Measurements from ENCODE around the gene RERE.
"Not testable (repeated sequence)": the region's sequence is repeated elsewhere in the genome, so short reads cannot be mapped to it uniquely, and the experiment has no call there.

Gene RERE

DNA sequence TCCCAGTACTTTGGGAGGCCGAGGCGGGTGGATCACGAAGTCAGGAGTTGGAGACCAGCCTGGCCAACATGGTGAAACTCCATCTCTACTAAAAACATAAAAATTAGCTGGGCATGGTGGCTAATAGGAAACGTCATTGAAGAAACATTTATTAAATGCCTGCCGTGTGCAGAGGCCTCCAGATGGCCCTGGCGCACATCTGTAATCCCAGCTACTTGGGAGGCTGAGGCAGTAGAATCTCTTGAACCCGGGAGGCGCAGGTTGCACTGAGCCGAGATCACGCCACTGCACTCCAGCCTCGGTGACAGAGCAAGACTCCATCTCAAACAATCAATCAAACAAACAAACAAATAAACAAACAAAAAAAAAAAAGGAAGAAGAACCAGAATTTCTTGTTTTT lies 368.9 kb downstream of the RERE start:
- not testable (repeated sequence) for DNase-seq (ENCODE audit: low spot score)

DNA sequence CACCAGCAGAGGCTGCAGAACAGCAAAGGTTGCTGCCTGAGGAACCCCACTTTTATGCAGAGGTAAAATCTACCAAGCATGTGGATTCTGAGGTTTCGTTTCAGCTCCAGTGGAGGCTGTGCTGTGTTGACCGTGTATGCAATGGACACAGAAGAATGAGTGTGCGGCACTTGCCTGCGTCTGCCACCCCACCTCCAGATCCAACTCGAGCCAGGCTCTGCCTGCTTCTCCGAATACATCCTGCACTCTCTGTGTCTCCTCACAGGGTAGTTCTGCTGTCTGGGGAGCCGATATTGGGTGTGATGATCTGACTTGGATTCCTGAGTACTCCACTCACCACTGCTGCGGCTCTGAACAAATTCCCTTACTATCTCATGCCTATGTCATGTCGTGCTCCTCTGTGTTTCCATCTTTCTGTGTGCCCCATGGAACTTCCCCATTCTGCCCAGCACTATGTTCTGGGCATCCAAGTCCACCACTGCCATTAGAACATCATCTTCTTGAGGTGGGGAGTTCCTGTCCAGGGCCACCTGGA lies 369.8 kb downstream of the RERE start:
- DNase-seq (ENCODE audit: low spot score) = no peak

DNA sequence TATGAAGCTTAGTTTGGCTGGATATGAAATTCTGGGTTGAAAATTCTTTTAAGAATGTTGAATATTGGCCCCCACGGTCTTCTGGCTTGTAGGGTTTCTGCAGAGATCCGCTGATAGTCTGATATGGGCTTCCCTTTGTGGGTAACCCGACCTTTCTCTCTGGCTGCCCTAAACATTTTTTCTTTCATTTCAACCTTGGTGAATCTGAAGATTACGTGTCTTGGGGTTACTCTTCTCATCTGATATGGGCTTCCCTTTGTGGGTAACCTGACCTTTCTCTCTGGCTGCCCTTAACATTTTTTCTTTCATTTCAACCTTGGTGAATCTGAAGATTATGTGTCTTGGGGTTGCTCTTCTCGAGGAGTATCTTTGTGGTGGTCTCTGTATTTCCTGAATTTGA lies 371.3 kb downstream of the RERE start:
- DNase-seq (ENCODE audit: low spot score) = not testable (repeated sequence)

DNA sequence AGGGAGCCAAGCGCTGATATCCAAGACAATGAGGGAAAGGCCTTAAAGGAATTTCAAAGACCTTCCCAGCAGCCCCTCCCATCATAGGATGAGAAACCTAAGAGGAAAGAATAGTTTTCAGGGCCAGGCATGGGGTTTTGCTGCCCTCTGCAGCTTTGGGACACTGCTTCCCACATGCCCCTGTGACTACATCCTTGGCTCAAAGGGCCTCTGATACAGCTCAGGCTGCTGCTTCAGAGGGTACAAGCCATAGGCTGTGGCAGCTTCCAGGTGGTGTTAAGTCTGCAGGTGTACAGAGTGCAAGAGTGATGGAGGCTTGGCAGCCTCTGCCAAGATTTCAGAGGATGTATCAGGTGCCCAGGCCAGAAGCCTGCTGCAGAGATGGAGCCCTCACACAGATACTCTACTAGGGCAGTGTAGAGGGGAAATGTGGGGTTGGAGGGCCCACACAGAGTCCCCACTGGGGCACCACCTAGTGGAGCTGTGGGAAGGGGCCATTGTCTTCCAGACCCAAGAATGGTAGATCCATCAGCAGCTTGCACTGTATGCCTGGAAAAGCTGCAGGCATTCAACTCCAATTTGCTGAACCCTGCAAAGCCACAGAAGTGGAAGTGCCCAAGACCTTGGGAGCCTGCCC lies 373.8 kb downstream of the RERE start:
- no peak for DNase-seq (ENCODE audit: low spot score)

DNA sequence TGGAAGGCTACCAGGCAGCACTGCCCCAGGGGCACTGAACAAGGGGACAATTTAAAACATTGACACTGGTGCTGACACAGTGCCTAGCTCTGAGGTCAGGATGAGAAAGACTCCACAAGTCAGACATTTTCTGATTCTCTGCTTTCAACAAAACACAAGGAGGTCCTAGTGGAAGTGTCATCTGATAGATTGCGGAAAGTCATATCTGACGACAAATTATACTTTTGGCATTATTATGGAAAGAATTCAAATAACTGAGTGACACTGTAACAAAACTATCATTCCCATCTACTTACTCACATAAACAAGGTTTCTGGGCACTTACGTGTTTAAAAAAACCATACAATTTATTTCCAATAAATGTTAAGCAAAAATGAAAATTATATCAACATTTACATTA lies 376.0 kb downstream of the RERE start:
- DNase-seq (ENCODE audit: low spot score) = no peak

DNA sequence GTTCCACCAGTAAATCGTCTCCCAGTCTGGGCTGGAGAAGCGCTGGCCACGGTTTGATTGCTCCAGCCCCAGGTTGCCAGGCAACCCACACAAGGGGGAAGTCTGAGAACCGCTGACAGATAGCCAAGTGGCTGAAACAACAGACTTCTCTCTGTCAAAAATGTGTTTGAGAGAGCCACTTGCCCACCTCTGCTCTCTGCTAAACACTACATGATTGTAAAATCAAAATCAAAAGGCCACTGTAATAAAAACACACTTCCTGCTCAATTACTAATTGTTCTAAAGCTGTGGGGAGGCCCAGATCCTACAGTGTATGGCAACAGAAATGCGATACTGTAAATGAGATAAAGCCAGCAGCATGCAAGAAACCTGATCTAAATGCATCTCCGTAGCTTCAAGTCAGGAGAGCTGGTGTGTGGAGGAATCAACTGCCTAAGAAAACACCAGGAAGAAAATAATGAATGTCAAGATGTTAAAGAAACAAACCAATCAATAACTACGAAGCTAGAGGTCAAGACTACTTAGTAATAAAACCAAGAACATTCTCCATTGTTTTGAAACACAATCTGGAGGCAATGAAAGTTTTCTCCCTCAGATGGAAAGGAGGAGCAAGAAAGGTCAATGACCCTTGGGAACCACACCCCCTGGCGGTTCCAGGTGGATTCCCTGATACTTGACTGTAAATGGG lies 378.3 kb downstream of the RERE start:
- DNase-seq (ENCODE audit: low spot score) = no peak

DNA sequence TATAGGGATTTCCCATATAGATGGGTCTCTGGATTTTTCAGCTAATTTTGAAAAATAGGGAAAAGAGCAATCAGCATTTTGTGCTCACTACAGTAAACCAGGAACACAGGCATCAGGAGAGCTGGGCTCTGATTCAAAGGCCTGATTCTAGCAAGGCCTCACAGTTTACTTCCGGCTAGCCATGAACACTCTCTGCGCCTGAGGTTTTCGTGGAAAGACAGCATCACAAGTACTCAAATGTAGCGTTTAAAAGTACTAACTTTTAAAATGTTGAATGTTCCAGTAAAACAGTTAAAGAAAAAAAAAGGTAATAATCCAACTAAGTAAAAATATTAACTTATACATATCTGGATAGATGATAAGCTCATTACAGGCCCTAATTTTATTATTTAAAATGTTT lies 379.0 kb downstream of the RERE start:
- no peak for DNase-seq (ENCODE audit: low spot score)

DNA sequence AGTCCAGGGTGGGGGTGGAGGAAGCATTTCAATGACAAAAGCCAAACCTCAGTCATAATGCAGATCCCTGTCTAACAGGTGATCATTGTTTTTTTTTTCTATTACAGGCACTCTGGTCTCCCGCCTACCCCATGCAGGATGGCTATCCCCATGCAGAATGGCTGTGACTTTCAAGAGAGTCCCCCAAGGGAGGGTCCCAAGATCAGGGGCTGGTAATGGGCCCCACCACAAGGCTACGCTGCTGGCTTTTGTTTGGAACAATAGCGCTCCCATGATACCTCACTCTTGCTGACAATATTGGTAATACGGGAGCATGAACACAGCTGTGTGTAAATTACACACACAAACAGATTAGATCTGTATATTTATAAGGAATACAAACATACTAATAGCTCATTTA lies 380.1 kb downstream of the RERE start:
- no peak for DNase-seq (ENCODE audit: low spot score)

DNA sequence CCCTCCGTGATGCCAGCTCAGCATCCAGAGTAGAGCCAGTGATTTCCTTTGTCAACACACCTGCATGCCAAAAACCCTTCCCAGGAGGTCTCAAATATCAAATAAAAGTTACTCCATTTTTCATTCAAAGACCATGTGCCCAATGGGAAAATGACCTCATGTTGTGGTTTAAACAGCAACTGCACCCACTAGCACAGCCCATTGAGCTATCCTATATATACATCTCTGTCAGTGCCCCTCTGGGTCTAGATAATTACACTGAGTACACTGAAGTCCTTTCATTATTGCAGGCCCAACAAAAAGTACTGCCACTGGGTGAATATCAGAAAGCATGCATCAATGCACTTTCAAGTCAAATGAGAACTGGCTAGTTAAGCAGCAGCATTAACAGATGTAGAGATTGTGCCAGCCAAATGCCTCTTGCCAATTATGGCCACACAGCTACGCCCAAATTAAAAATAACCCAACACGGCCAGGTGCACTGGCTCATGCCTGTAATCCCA lies 381.8 kb downstream of the RERE start:
- DNase-seq (ENCODE audit: low spot score) = no peak

DNA sequence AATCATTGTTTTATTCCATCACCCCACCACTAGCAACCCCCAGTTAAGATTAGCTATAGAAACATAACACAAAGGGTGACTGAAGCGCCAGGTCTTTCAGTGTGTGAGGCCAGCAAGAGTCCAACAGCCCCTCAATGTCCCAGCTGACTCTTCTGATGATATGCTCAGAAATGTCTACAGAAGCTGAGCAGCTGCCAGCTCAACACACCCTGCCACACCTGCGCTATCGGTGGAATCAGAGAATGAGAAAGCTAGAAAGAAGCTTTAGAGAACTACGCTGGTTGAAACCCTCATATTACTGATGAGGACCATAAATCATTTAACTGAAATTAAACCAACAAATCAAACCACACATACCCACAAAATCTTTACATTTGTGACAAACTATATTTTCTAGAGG lies 383.3 kb downstream of the RERE start:
- no peak for DNase-seq (ENCODE audit: low spot score)

DNA sequence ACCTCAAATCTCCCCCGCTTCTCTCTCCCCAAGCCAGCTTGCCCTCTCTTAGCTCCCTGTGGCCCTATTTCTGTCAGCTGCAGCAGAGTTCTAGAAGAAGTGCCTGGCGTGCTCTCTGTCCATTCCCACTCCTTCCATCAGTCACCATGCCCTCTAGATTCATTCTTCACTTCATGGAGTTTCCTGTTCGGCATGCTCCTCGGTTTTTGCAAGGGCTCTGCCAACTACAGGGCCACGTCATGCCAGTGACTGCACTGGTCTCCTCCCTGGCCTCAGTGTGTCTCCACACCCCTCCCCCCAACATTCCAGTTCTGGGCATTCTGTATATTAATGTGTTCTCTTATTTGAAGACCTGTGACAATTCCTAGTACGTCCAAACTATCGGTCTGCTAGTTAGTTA lies 385.7 kb downstream of the RERE start:
- no peak for DNase-seq (ENCODE audit: low spot score)

DNA sequence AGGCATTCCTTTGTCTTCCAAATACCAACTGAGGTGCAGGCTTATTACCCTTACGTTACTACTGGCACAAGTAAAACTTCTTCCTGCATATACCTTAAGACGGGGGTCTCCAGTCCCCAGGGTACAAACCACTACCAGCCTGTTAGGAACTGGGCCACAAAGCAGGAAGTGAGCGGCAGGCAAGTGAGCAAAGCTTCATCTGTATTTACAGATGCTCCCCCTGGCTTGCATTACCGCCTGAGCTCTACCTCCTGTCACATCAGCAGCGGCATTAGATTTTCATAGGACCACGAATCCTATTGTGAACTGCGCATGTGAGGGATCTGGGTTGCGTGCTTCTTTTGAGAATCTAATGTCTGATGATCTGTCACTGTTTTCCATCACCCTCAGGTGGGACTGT lies 386.4 kb downstream of the RERE start:
- no peak for DNase-seq (ENCODE audit: low spot score)

DNA sequence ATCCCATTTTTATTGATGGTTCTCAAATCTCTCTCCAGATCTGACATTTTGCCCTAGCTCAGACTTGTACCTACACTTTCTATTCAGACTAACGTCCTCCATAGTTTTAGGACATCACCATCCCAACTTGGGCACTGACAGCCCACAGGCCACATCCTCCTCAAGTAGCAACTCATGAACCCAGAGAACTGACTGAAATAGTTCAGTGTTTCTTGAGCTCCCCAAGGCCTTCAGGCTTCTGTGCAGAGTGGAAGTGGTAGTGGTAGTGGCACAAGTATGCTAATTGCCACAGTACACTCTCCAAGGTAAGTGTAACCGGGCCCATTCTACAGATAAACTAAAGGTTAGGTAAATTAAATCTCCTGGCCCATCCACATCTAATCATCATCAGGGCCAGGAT lies 387.0 kb downstream of the RERE start:
- DNase-seq (ENCODE audit: low spot score) = no peak

DNA sequence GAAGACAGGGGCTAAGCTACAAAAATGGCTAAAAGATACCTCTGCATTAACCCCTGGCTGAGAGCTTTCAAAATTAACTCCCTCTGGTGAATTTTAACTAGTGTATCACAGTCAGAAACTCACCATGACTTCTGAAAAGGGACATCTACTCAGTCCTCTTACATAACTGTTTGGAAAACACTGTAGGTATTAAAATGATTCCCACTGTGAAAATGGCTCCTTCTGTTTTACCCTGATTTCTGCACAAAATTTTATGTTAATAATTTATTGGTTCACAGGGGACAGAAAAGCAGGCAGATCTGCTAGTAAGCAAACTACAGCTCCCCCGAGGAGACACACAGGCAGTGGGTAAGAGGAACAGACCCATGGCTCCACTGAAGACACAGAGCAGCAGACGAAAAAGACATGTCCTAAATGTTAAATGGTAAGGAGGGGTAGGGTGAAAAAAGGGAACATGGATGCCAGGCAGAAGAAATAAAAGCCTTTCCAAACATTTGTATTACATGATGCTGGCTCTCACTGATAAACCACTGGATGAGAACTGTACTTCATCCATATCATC lies 387.8 kb downstream of the RERE start:
- DNase-seq (ENCODE audit: low spot score) = no peak

DNA sequence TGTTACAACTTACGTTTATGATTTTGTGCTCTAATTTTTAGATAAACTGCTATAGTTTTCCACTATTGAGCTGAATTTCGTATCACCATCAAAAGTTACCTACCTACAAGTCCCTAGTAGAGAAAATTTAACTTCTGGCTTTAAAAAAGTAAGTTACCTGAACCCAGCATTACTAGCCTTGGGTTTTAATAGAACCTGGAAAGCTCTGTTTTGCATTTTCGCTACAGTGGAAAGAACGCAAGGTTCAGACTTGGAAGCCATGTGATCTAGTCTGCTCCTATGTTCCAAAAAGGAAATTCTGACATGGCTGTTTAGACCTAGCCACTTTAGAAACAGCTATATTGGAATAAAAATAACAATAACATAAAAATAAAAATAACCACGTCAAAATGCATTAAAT lies 389.0 kb downstream of the RERE start:
- DNase-seq (ENCODE audit: low spot score) = no peak

DNA sequence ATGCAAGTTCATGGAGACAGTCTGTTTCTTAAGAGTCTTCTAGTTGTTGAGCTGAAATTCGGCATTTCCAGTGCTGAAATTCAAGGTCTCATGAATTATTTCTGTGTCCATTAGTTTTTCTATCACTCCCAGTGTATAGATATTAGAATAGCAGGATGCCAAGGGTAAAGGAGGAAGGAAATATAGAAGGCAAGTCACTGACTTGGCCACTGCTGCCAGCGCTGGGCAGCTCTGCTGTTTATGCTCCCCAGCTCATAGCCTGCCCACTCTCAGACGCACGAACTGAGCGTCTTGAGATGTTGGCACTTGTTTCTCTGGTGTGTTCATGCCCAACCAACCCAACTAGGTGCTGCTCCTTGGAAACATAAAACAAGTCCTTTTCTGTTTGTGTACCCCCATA lies 389.5 kb downstream of the RERE start:
- DNase-seq (ENCODE audit: low spot score) = no peak

DNA sequence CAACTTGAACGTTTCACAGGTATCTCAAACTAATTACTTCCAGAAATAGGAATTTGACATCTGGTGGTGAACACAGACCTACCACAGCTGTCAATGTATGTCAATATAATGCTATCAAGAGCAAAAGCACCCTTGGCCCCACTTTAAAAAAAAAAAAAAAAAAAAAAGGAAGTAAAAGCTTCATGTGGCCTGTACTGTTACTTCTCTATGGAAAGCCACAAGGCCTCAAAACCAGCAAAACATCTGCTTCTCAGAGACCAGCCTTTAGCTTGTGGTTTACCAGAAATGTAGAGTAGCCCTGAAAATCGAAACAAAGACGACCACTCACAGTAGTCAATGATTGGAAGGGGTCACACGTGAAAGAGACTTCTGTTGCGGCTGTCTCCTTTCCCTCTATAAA lies 389.9 kb downstream of the RERE start:
- DNase-seq (ENCODE audit: low spot score) = peak; percentile 54

DNA sequence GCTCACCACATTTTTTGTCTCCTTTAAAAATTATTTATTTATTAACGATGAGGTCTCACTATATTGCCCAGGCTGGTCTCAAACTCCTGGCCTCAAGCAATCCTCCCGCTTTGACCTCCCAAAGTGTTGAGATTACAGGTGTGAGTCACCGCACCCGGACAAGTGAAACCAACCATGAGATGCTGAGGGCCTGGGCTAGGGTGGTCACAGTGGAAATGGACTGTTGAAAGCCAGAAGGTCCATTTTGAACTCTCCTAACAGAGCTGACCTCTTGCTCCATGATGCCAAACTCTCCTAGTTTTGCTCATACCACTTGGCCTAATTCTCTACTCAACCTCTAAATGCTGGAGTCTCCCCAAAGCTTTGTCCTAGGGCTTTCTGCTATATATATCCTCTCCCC lies 390.4 kb downstream of the RERE start:
- no peak for DNase-seq (ENCODE audit: low spot score)

DNA sequence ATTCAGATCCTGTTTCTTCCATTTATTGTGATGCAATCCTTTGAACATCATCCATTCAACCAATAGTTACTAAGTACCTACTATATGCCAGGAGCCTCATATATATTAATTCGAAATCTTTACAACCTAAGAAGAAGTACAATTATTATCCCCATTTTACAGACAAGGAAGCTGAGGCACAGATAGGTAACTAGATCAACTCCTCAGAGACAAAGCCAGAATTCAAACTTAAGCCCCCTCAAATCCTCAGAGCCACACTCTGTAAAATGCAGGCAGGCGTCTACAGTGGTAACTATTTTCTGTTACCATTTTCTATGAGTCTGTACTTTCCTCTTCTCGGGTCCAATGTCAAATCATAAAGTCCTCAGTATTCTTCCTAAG lies 391.7 kb downstream of the RERE start:
- no peak for DNase-seq (ENCODE audit: low spot score)

DNA sequence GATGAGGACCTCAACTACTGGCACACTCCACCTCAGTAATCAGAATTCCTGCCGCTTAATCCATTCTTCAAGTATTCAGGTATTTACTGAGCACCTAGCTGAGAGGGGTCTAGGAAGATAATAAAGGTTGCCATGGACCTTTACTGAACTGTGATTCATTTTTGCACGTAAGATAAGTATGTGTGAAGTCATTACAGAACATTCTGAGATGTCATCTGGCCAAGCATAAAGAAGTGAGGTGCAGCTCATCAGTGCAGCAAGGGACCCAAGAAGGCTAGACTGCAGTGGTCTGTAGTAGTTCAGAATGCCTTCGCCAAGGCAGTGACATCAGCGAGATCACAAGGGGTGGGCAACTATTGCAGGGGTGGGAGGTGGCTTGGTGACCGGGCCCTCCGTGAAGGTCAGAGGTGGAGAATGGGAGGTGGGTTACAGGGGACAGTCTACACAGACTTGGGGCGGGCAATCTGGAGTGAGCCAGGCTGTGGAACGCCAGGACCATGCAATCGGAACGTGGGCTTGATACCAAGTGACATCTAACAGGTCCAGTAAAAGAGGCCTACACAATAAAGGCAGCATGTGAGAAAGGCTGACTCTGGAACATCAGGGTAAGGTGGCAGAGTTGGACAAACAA lies 392.2 kb downstream of the RERE start:
- DNase-seq (ENCODE audit: low spot score) = no peak

DNA sequence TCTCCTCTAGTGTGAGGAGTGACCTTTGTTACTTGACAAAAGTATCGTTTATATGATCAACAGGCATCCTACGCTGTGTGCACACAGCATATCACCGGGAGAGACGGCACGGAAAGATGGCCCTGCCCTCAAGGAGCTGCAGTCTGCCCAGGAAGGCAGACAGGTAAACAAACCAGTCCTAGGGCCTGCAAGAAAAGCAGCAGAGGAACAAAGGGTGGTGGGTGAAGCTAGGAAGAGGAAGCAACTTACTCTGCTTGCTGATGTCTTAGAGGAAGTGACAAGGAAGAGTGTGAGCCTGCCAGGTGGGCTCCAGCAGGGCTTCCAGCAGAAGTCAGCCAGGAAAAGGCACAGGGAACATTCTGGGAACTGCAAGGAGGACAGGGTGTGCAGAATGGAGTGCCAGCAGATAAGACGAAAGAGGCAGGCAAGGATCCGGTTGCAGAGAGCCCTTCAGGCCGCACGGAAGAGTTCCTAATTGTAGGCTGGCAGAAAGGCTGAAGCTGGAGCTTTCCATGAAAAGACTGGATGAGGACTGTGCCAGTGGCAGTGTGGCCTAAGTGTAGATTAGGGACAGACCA lies 392.8 kb downstream of the RERE start:
- DNase-seq (ENCODE audit: low spot score) = peak; percentile 55

DNA sequence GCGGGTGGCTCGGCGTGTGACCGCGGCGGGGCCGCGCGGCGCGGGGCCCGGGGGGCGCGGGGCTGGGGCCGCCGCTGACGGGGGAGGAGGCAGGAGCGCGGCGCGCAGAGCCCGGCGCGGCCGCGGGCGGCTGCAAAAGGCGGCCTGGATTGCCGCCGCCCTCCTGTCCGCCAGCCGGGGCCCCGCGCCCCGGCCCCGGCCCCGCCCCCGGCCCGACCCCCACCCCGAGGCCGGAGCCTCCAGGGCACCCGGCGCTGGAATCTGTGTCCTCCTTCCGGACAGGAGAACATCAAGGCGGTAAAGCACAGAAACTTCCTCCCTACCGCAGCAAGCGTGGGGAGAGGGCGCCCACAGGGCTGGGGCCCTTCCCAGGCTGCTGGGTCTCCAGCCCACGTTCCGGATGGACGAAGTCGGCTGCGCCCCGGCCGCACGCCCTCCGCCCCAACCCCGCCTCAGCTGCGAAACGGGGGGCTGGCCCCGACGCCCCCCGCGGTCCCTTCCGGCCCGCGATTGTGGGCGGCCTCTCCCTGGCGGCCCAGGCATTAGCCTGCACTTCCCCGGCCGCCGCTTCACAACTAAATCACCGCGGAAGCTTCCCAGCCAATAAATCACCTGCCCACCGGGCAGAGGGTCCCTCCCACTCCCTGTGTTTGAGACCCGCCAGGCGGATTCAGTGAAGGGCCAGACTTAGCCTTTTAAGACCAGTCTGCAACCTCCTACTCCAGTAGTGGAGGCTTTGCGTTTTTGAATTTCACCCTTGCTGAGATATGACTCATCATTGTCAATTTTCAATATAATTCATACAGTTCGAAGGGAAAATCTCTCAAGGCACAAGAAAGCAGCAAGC lies 393.5 kb downstream of the RERE start:
- DNase-seq (ENCODE audit: low spot score) = peak; percentile 73

Data from activated CD4-positive, alpha-beta T cell treated with anti-CD3 and anti-CD28 coated beads, Interleukin-2, Interleukin-4, amounts not matched to agents 100 ng/mL and 50 ng/mL, durations not matched to agents 16 hours and 8 hours (primary cell).